Glomerular visceral epithelial cell (primary cell): ENCODE measurements around the gene SELPLG.
"Not testable (repeated sequence)": the region's sequence is repeated elsewhere in the genome, so short reads cannot be mapped to it uniquely, and the experiment has no call there.

ENCODE experiments used
- DNase-seq: peaks from one replicate; pipeline ENCODE4 v3.0.0-alpha.2; 2016; ENCODE audit errors: extremely low spot score

Gene SELPLG

GRCh38 chr12:108633534-108634248 lies at the start of gene SELPLG:
SELPLG (minus strand) TSS chr12:108633894; CDS start chr12:108624307, 9,587 bp downstream.
- DNase-seq, result peak; percentile 36

- no peak for DNase-seq
Observed at GRCh38 chr12:108681317-108681716, 47.6 kb upstream of the SELPLG start.

GRCh38 chr12:108679106-108679681 lies 45.5 kb upstream of the SELPLG start:
- no peak for DNase-seq

- DNase-seq, result no peak
Observed at GRCh38 chr12:108678104-108678730, 44.5 kb upstream of the SELPLG start.

GRCh38 chr12:108677381-108677780 lies 43.7 kb upstream of the SELPLG start:
- DNase-seq, result no peak

GRCh38 chr12:108676707-108677106 lies 43.0 kb upstream of the SELPLG start:
- no peak for DNase-seq

- no peak for DNase-seq
Observed at GRCh38 chr12:108675792-108676191, 42.1 kb upstream of the SELPLG start.

- no peak for DNase-seq
Observed at GRCh38 chr12:108672054-108672453, 38.4 kb upstream of the SELPLG start.

GRCh38 chr12:108671110-108671509 lies 37.4 kb upstream of the SELPLG start:
- no peak for DNase-seq

- no peak for DNase-seq
Observed at GRCh38 chr12:108670066-108670631, 36.5 kb upstream of the SELPLG start.

- no peak for DNase-seq
Observed at GRCh38 chr12:108668542-108668941, 34.8 kb upstream of the SELPLG start.

- DNase-seq, result no peak
Observed at GRCh38 chr12:108668063-108668462, 34.4 kb upstream of the SELPLG start.

- DNase-seq, result no peak
Observed at GRCh38 chr12:108667349-108667748, 33.7 kb upstream of the SELPLG start.

- DNase-seq, result peak; percentile 27
Observed at GRCh38 chr12:108666401-108666881, 32.7 kb upstream of the SELPLG start.

GRCh38 chr12:108665608-108666202 lies 32.0 kb upstream of the SELPLG start:
- no peak for DNase-seq

GRCh38 chr12:108664338-108665258 lies 30.9 kb upstream of the SELPLG start:
- peak; percentile 89 for DNase-seq

GRCh38 chr12:108663324-108664015 lies 29.8 kb upstream of the SELPLG start:
- DNase-seq, result no peak

GRCh38 chr12:108658115-108658514 lies 24.4 kb upstream of the SELPLG start:
- DNase-seq, result not testable (repeated sequence)

GRCh38 chr12:108657130-108657745 lies 23.5 kb upstream of the SELPLG start:
- DNase-seq, result no peak

GRCh38 chr12:108656247-108656646 lies 22.6 kb upstream of the SELPLG start:
- DNase-seq, result not testable (repeated sequence)
